H9 (cell line): Measurements from ENCODE around the gene PPP1CA. TPM values are rescaled to one million over a fixed set of nuclear protein-coding genes. Genes with fewer than 3 reads are reported as not detected.
A peak's percentile ranks its signal among the peaks of the same experiment; 100 is the strongest.

ENCODE experiments used
- DNase-seq: peaks from one replicate; pipeline ENCODE4 v3.0.0-alpha.2; 2017
- H2AFZ ChIP-seq: one replicate; pipeline ENCODE4 v1.6.1; 2013; ENCODE audit warnings: mild to moderate bottlenecking, low read length, control low read depth, moderate library complexity
- H2AK5ac ChIP-seq: 2 replicates; pipeline ENCODE4 v1.6.1; 2013; ENCODE audit warnings: low read length, control low read depth, mixed read lengths; ENCODE audit not compliant: insufficient read length
- H2BK120ac ChIP-seq: one replicate; pipeline ENCODE4 v1.6.1; 2013; ENCODE audit warnings: low read depth, mild to moderate bottlenecking, low read length, control low read depth, inconsistent platforms; ENCODE audit not compliant: poor library complexity, severe bottlenecking
- H2BK12ac ChIP-seq: 2 replicates; pipeline ENCODE4 v1.6.1; 2013; ENCODE audit warnings: low read length, control low read depth, mixed read lengths, low read depth; ENCODE audit not compliant: insufficient read length
- H2BK15ac ChIP-seq: 2 replicates; pipeline ENCODE4 v1.6.1; 2013; ENCODE audit warnings: low read depth, low read length, control low read depth
- H2BK20ac ChIP-seq: one replicate; pipeline ENCODE4 v1.6.1; 2013; ENCODE audit warnings: low read depth, mild to moderate bottlenecking, low read length, control low read depth, inconsistent platforms; ENCODE audit not compliant: poor library complexity, severe bottlenecking
- H2BK5ac ChIP-seq: 2 replicates; pipeline ENCODE4 v1.6.1; 2013; ENCODE audit warnings: low read length, control low read depth, mixed read lengths; ENCODE audit not compliant: insufficient read length
- H3K14ac ChIP-seq: 2 replicates; pipeline ENCODE4 v1.6.1; 2013; ENCODE audit warnings: low read length, control low read depth; ENCODE audit not compliant: insufficient read depth
- H3K18ac ChIP-seq: 2 replicates; pipeline ENCODE4 v1.6.1; 2013; ENCODE audit warnings: low read depth, mild to moderate bottlenecking, mixed read lengths, low read length, control low read depth; ENCODE audit not compliant: insufficient read length
- H3K23ac ChIP-seq: 2 replicates; pipeline ENCODE4 v1.6.1; 2013; ENCODE audit warnings: low read length, control low read depth, mixed read lengths, low read depth; ENCODE audit not compliant: insufficient read length
- H3K23me2 ChIP-seq: 2 replicates; pipeline ENCODE4 v1.6.1; 2013; ENCODE audit warnings: low read depth, mild to moderate bottlenecking, mixed read lengths, low read length, control low read depth; ENCODE audit not compliant: insufficient read length, poor library complexity, severe bottlenecking
- H3K27ac ChIP-seq: 2 replicates; pipeline ENCODE4 v1.5.1; 2013; ENCODE audit warnings: low read length, control low read depth, mixed read lengths, low read depth; ENCODE audit not compliant: insufficient read length
- H3K27me3 ChIP-seq: 2 replicates; pipeline ENCODE4 v1.6.1; 2013; ENCODE audit warnings: low read length, control low read depth, inconsistent platforms; ENCODE audit not compliant: insufficient read depth
- H3K4ac ChIP-seq: 2 replicates; pipeline ENCODE4 v1.6.1; 2013; ENCODE audit warnings: low read depth, mild to moderate bottlenecking, control low read depth, inconsistent platforms, low read length, moderate library complexity
- H3K4me1 ChIP-seq: 2 replicates; pipeline ENCODE4 v1.6.1; 2013; ENCODE audit warnings: low read length, control low read depth, inconsistent platforms; ENCODE audit not compliant: insufficient read depth
- H3K4me2 ChIP-seq: 2 replicates; pipeline ENCODE4 v1.6.1; 2013; ENCODE audit warnings: low read length, control low read depth, mixed read lengths; ENCODE audit not compliant: insufficient read length, insufficient read depth
- H3K56ac ChIP-seq: 2 replicates; pipeline ENCODE4 v1.6.1; 2013; ENCODE audit warnings: low read depth, mild to moderate bottlenecking, mixed read lengths, low read length, control low read depth; ENCODE audit not compliant: insufficient read length
- H3K79me1 ChIP-seq: 2 replicates; pipeline ENCODE4 v1.6.1; 2013; ENCODE audit warnings: low read depth, mild to moderate bottlenecking, moderate library complexity, low read length, control low read depth, inconsistent platforms; ENCODE audit not compliant: insufficient read depth, poor library complexity, severe bottlenecking
- H3K79me2 ChIP-seq: 2 replicates; pipeline ENCODE4 v1.6.1; 2013; ENCODE audit warnings: low read length, control low read depth, inconsistent platforms; ENCODE audit not compliant: insufficient read depth
- H3K9ac ChIP-seq: 2 replicates; pipeline ENCODE4 v1.6.1; 2013; ENCODE audit warnings: low read length, control low read depth, mixed read lengths; ENCODE audit not compliant: insufficient read length; ENCODE audit errors: extremely low read depth
- H3K9me3 ChIP-seq: one replicate; pipeline ENCODE4 v1.6.1; 2013; ENCODE audit warnings: low read depth, low read length, inconsistent platforms; ENCODE audit not compliant: control insufficient read depth
- H3T11ph ChIP-seq: one replicate; pipeline ENCODE4 v1.6.1; 2013; ENCODE audit warnings: mild to moderate bottlenecking, low read length, control low read depth, inconsistent platforms
- H4K20me1 ChIP-seq: one replicate; pipeline ENCODE4 v1.6.1; 2013; ENCODE audit not compliant: control insufficient read depth, insufficient read length, insufficient read depth
- H4K5ac ChIP-seq: 2 replicates; pipeline ENCODE4 v1.6.1; 2013; ENCODE audit warnings: low read depth, mild to moderate bottlenecking, mixed read lengths, low read length, control low read depth; ENCODE audit not compliant: insufficient read length
- H4K8ac ChIP-seq: replicated peaks from 2 replicates; pipeline ENCODE4 v1.6.1; 2013; ENCODE audit warnings: low read length, control low read depth, mixed read lengths, low read depth; ENCODE audit not compliant: insufficient read length
- H4K91ac ChIP-seq: 2 replicates; pipeline ENCODE4 v1.6.1; 2013; ENCODE audit warnings: low read depth, mild to moderate bottlenecking, moderate library complexity, mixed read lengths, low read length, control low read depth; ENCODE audit not compliant: insufficient read length
- H3K27ac Mint-ChIP-seq, 3 experiments: 2 replicates in 2 of 3; 3 replicates in 1 of 3; pipeline ENCODE4 v1.8.0; 2020 to 2021; ENCODE audit warnings: mixed read lengths in 3 of 3, mild to moderate bottlenecking in 1 of 3, moderate library complexity in 1 of 3
- H3K27me3 Mint-ChIP-seq: 2 replicates; pipeline ENCODE4 v1.8.0; 2021; ENCODE audit warnings: low read depth, mild to moderate bottlenecking, moderate library complexity, mixed read lengths
- H3K36me3 Mint-ChIP-seq, 3 experiments: 2 replicates in 2 of 3; 3 replicates in 1 of 3; pipeline ENCODE4 v1.8.0; 2020 to 2021; ENCODE audit warnings: low read depth in 3 of 3, mixed read lengths in 3 of 3; ENCODE audit not compliant: insufficient read depth in 1 of 3
- H3K4me1 Mint-ChIP-seq, 2 experiments: 2 replicates each; pipeline ENCODE4 v1.8.0; 2020; ENCODE audit warnings: mixed read lengths in 2 of 2
- H3K4me3 Mint-ChIP-seq, 2 experiments: 2 replicates in 1 of 2; 3 replicates in 1 of 2; pipeline ENCODE4 v1.8.0; 2020 to 2021; ENCODE audit warnings: mild to moderate bottlenecking in 2 of 2, mixed read lengths in 2 of 2, moderate library complexity in 1 of 2
- H3K9me3 Mint-ChIP-seq, 2 experiments: 2 replicates in 1 of 2; 3 replicates in 1 of 2; pipeline ENCODE4 v1.8.0; 2020; ENCODE audit warnings: mild to moderate bottlenecking in 2 of 2, mixed read lengths in 2 of 2, moderate library complexity in 1 of 2
- WGBS: extraction: QIAGEN DNeasy Blood & Tissue Kit; methylation state at CpG from one replicate; pipeline ENCODE4 v1.1.7; 2013; ENCODE audit warnings: missing lambda C conversion rate, low lambda C conversion rate, mixed read lengths; ENCODE audit not compliant: insufficient read length; ENCODE audit errors: extremely low coverage; 5-methylcytosine and 5-hydroxymethylcytosine counted together
- total RNA-seq: library from RNA; stranded (reverse); gene quantifications from 2 replicates; pipeline ENCODE4 v1.2.1, GENCODE V29; 2021
- TF ChIP-seq, protein P1 (sequence below): fragments of 200-600 bp; sonication (generic); conservative IDR thresholded peaks from 3 replicates; pipeline ENCODE4 v1.8.0; 2021; ENCODE audit warnings: antibody characterized with exemption, mild to moderate bottlenecking

PPP1CA gene
- total RNA-seq, 1 experiment from 2014 or later, result 205 TPM

DNA sequence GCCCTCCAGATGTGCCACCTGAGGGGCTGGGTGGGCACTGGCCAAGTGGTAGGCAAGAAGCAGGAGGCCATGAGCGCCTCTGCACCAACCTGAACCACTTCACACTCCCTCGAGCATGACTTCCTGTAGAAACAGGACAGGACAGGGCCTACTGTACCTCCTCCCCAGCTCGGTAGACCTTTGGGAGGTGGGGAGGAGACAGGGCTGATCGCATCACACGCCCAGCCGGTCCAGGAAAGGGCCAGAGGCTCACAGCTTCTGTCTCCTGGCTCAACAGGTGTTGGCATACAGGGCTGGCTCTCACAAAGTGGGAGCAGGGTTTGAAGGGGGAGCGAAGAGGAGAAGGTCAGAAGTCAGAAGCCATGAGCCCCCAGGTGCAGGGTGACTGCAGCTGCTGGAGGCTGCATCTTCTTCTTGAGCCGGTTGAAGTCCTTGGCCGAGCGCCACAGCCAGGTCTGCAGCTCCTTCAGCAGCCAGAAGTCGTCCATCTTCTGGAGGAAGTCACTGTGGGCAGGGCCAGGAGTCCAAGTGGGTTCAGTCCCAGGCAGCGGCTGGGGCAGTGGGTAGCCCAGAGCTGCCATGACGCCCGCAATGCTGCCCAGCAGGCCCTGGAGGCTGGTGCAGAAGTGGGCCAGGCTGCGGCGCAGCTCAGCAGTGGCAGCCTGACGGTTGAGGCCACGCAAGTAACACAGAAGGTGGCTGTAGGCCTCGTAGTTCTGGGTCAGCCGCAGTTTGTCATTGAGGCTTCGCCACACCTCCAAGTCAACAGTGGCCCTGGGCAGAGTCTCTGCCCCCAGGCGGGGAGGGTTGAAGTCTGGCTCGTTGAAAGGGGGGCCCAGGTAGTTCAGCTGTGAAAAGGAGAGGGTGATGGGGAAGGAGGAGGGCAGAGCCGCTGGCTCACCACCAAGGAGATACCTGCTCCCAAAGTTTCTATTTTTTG is 36.6 kb downstream of the PPP1CA start:
- no peak overlapping the region for H3K4me3 Mint-ChIP-seq
- WGBS, result no CpG with 5 or more reads among the region's 24 CpGs

More for the DNA sequence above, 36.6 kb downstream of the PPP1CA start:
- peaks cover 3% of the 10 kb centered on the region for H4K20me1 ChIP-seq
- no peak overlapping the region for H3K23ac ChIP-seq
- peaks cover 17% of the 10 kb centered on the region in 2 experiments for H3K4me1 Mint-ChIP-seq
- no peaks in the 10 kb centered on the region for H3K9me3 ChIP-seq
- TF ChIP-seq, protein P1, sequence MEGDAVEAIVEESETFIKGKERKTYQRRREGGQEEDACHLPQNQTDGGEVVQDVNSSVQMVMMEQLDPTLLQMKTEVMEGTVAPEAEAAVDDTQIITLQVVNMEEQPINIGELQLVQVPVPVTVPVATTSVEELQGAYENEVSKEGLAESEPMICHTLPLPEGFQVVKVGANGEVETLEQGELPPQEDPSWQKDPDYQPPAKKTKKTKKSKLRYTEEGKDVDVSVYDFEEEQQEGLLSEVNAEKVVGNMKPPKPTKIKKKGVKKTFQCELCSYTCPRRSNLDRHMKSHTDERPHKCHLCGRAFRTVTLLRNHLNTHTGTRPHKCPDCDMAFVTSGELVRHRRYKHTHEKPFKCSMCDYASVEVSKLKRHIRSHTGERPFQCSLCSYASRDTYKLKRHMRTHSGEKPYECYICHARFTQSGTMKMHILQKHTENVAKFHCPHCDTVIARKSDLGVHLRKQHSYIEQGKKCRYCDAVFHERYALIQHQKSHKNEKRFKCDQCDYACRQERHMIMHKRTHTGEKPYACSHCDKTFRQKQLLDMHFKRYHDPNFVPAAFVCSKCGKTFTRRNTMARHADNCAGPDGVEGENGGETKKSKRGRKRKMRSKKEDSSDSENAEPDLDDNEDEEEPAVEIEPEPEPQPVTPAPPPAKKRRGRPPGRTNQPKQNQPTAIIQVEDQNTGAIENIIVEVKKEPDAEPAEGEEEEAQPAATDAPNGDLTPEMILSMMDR, result no peak
- H3K9me3 Mint-ChIP-seq, result no peaks in the 10 kb centered on the region
- no peak overlapping the region for H4K5ac ChIP-seq
- H2BK120ac ChIP-seq, result no peak overlapping the region
- no peak overlapping the region for H4K91ac ChIP-seq
- peaks cover 2% of the 10 kb centered on the region; the same call in 1 of the 2 replicates for H3K4me1 ChIP-seq
- no peak overlapping the region for H3T11ph ChIP-seq
- H2BK12ac ChIP-seq, result no peak overlapping the region
- no peak overlapping the region for H2BK20ac ChIP-seq
- H3K79me1 ChIP-seq, result no peaks in the 10 kb centered on the region
- no peak overlapping the region for H2AK5ac ChIP-seq
- H2BK15ac ChIP-seq, result no peak overlapping the region
- no peak overlapping the region for H3K9ac ChIP-seq
- H3K4ac ChIP-seq, result no peak overlapping the region
- H4K8ac ChIP-seq, result no peak overlapping the region
- DNase-seq, result no peak
- peaks cover 3% of the 10 kb centered on the region for H3K23me2 ChIP-seq
- peak overlapping the region; percentile 67; the same call in 1 of the 2 replicates for H3K14ac ChIP-seq
- no peaks in the 10 kb centered on the region; the same call in 1 of the 2 replicates for H3K27me3 ChIP-seq
- no peak overlapping the region for H3K56ac ChIP-seq
- H3K27ac ChIP-seq, result no peak overlapping the region
- no peak overlapping the region for H2BK5ac ChIP-seq
- no peaks in the 10 kb centered on the region for H3K36me3 Mint-ChIP-seq
- no peaks in the 10 kb centered on the region for H3K79me2 ChIP-seq
- H2AFZ ChIP-seq, result no peak overlapping the region
- H3K4me2 ChIP-seq, result no peak overlapping the region
- H3K18ac ChIP-seq, result no peak overlapping the region
- H3K27me3 Mint-ChIP-seq, result peaks cover 65% of the 10 kb centered on the region
- no peak overlapping the region for H3K27ac Mint-ChIP-seq
